GM21360 (cell line): ENCODE data around the gene HDHD5.
"Not testable (repeated sequence)": the region's sequence is repeated elsewhere in the genome, so short reads cannot be mapped to it uniquely, and the experiment has no call there.

Source experiments
- ATAC-seq: cut with Tn5 transposase; IDR thresholded peaks from one replicate; pipeline ENCODE4 v1.9.1; 2021; ENCODE audit warnings: mild to moderate bottlenecking, moderate library complexity; ENCODE audit not compliant: unreplicated experiment

HDHD5 gene

GRCh38 chr22:17157714-17158113, 1.4 kb downstream of the HDHD5 start:
- no peak for ATAC-seq

GRCh38 chr22:17155941-17156340, 3.1 kb downstream of the HDHD5 start:
- ATAC-seq, result no peak

GRCh38 chr22:17152971-17153370, 6.1 kb downstream of the HDHD5 start:
- no peak for ATAC-seq

- no peak for ATAC-seq
These were observed 6.7 kb downstream of the HDHD5 start for GRCh38 chr22:17152340-17152739.

- no peak for ATAC-seq
These were observed 9.8 kb downstream of the HDHD5 start for GRCh38 chr22:17149076-17149815.

GRCh38 chr22:17147458-17147857, 11.6 kb downstream of the HDHD5 start:
- ATAC-seq, result not testable (repeated sequence)

- ATAC-seq, result no peak
These were observed 13.9 kb downstream of the HDHD5 start for GRCh38 chr22:17145021-17145680.

GRCh38 chr22:17143826-17144225, 15.3 kb downstream of the HDHD5 start:
- no peak for ATAC-seq

- ATAC-seq, result no peak
These were observed 16.0 kb downstream of the HDHD5 start for GRCh38 chr22:17143101-17143500.

GRCh38 chr22:17140826-17141766, 18.0 kb downstream of the HDHD5 start:
- no peak for ATAC-seq

- no peak for ATAC-seq
These were observed 19.1 kb downstream of the HDHD5 start for GRCh38 chr22:17140022-17140421.

- ATAC-seq, result no peak
These were observed 20.6 kb downstream of the HDHD5 start for GRCh38 chr22:17138513-17138912.

GRCh38 chr22:17137861-17138425, 21.1 kb downstream of the HDHD5 start:
- no peak for ATAC-seq

- no peak for ATAC-seq
These were observed 21.9 kb downstream of the HDHD5 start for GRCh38 chr22:17137170-17137569.

GRCh38 chr22:17135153-17135760, 23.8 kb downstream of the HDHD5 start:
- no peak for ATAC-seq

- ATAC-seq, result no peak
These were observed 25.9 kb downstream of the HDHD5 start for GRCh38 chr22:17133137-17133536.

- ATAC-seq, result no peak
These were observed 27.0 kb downstream of the HDHD5 start for GRCh38 chr22:17132112-17132511.

- ATAC-seq, result no peak
These were observed 27.4 kb downstream of the HDHD5 start for GRCh38 chr22:17131686-17132085.

- no peak for ATAC-seq
These were observed 28.9 kb downstream of the HDHD5 start for GRCh38 chr22:17130199-17130598.
